ENCODE results near the gene IGSF21.

GRCh38 chr1:18066576-18066975 is 41.0 kb upstream of the IGSF21 start:
- TF ChIP-seq EP300 (IDR thresholded peaks at IDR 0.05; ENCODE audit: borderline replicate concordance) = no peak
- no peak for TF ChIP-seq CEBPB (IDR thresholded peaks at IDR 0.05)
- TF ChIP-seq MAX (IDR thresholded peaks at IDR 0.05) = no peak
- TF ChIP-seq TAF1 (IDR thresholded peaks at IDR 0.05; ENCODE audit: low read depth) = no peak

Data from Ishikawa (cell line).